NCI-H774 (cell line): ENCODE results near the gene POMT1.
"Not testable (repeated sequence)": the region's sequence is repeated elsewhere in the genome, so short reads cannot be mapped to it uniquely, and the experiment has no call there.

Experiments
- DNase-seq: peaks from one replicate; lab custom pipeline; 2025; lab: John Stamatoyannopoulos, UW

POMT1 gene

DNA sequence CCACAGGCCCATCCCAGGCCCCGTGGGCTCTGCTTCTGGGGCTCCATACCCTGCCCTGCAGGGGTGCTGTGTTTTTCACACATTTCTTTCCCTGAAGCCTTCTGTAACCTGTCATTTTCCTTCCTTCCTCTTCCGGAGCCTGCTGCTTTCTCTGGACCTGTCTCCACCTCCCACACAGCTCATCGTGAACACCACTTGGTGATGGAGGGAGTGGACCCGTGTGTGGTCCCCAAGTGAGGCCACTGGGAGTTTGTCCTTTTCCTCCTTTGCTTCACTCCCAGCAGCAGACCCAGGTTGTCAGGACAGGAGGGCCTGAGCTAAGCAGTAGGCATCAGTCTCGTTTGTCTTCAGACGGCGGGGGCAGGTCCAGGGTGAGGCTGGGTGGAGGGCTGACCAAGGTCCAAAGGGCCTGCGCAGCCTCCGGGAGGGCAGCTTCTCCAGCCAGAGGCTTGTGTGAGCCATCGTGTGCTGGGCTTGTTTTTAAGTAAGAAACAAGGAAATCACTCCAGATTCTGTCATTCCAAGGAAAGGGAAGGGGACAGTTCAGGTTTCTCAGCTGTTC lies 5.8 kb upstream of the POMT1 start:
- no peak for DNase-seq

DNA sequence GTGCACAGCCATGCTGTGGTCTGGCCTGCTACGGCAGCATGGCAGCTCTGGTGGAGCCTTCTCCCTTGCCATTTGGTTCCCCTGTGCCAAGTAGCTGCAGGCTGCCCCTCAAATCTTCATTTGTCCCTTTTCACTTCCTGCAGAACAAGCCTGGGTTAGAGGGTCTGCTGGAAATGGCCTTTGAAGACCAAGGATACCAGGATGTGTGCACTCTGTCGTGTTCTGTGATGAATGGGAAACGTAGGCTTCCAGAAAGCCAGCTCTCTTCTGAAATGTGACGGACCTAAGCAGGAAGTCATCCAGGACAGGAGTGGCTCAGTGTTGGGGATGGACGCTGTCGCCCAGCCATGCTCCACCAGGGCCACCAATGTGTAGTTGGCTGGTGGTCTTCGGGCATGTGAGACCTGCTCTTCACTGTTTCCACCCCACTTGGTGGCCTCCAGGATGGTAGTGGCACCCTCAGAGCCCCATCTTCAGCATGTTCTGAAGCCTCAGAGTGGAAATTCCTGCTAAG lies 3.4 kb upstream of the POMT1 start:
- no peak for DNase-seq

DNA sequence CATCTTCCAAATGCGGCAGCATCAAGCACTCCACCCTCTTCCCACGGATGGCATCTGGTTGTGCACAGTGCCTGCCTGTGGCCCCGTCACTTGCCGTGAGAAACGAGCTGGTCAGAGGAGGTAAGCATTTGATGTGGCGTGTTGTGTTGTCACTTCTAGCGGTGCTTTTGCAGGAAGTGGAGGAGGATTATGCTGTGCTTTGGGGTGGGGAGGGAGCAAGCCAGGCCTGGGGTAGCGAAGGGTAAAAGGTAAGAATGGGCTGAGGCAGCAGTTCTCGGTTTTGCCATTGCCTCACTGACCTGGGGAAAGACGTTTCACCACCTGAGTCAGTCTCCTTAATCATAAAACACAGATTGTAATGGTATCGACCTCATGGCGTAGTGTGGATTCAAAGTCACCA lies 2.3 kb upstream of the POMT1 start:
- no peak for DNase-seq

DNA sequence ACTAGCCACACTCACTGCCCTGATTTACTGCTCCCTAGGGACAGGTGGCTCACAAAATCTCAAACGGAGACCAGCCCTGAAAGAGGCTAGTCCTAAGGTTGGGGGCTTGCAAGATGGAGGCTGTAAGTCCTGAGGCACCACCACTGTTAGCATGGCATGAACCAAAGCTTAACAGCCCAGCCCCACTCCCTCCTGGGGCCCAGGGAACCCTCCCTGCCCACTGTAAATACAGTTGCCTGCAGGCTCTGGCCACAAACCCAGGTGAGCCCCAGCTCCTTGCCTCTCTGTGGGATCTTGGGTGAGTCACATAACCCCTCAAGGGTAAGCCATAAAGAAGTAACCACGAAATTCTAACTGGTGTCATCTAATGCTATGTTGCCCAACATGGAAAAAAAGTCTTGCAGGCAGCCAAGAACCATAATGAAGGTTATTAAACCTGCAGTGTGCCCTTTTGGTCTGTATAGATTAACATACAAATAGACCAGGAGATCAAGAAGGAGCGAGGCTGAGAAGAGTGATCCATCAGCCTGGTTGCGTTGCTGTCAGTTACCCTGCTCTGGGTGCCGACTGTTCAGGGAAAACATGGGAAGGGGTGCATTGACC lies 1.7 kb upstream of the POMT1 start:
- DNase-seq: no peak

DNA sequence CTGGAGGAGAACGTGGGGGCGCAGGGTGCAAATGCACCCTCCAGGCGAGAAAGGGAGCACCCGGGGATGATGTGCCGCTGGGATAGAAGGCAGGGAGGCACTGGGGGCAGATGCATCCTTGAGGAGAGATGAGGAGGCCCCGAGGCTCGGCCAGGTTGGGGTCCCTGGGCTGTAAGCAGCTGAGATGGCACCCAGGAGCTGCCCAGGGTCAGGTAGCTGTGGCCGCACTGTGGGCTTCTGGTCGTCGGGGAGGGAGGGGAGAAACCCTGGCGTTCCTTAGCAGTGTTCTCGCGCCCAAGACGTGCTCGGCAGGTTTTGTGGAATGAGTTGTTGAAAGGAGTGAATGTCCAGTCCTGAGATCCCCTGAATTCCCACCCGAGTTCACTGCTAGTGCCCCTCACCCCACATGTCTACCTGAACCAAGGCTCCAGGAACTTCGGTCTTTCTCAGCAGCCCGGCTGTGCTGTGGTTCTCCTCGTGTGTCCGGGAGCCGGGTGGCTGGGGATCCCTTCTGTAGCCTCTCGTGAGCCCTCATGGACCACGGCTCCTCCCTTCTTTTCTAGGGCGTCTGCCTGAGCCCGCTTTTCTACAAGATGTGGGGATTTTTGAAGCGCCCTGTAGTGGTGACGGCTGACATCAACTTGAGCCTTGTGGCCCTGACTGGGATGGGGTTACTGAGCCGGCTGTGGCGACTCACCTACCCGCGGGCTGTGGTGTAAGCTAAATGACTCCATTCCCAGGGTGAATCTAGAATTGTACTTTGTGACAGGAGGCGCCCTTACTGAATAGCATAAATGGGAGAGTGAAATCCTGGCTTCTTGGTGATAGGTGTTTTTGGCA lies 1.1 kb downstream of the POMT1 start:
- DNase-seq: no peak

DNA sequence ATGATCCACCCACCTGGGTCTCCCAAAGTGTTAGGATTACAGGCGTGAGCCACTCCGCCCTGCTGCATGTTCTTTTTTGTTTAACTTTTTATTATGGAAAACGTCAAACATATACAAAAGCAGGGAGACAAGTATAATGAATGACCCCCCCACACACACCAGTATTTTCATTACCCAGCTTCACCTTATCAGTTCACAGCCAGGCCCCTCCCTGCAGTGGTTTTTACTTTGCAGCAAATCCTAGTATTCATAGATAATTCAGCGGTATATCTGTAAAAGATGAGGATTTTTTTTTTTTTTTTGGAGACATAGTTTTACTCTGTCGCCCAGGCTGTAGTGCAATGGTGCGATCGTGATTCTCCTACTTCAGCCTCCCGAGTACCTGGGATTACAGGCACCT lies 2.3 kb downstream of the POMT1 start:
- DNase-seq: no peak

DNA sequence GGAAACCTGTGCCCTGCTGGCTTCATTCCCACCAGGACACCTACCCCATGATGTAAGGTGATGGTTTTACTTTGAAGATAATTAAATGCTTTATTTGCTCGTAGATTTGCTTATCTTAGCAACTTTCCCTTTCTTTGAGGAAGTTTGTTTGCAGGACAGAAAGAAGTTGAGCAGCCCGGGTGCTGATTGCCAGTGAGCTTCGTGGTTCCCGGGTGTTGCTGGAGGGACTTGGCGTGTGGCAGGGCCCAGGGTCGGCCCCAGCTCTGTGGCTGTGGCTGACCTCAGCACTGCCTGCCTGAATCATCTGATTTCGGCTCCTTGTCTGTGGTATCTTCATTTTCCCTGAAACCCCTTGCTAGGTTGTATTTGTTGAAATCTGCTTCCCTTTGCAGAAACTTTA lies 8.7 kb downstream of the POMT1 start:
- no peak for DNase-seq

DNA sequence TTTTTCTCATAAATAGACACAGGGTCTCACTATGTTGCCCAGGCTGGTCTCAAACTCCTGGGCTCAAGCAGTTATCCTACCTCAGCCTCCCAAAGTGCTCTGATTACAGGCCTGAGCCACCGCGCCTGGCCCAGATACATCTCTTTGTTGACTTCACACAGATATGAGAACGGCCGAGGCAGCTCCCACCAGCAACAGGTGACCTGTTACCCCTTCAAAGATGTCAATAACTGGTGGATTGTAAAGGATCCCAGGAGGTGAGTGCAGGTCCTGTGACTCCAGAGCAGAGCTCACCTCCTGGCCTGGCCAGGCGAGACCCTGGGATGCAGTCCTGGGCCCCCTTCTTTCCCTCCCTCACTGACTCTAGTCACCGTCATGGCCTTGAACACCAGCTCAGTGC lies 9.2 kb downstream of the POMT1 start:
- DNase-seq: no peak

DNA sequence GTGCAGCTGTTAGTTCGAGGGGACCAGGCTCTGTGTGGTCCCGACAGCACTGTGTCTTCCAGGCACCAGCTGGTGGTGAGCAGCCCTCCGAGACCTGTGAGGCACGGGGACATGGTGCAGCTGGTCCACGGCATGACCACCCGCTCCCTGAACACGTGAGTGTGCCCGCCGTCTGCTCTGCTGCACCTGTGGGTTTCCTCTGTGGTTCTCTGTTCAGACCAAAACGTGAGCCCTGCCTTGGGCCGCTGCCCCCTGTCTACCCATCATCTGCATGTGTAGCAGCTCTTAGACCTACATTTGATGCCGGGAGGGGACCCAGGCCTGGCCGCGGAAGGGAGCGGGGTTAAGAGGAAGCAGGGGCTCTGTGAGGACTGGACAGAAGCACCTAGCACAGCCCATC lies 10.5 kb downstream of the POMT1 start:
- DNase-seq: no peak

DNA sequence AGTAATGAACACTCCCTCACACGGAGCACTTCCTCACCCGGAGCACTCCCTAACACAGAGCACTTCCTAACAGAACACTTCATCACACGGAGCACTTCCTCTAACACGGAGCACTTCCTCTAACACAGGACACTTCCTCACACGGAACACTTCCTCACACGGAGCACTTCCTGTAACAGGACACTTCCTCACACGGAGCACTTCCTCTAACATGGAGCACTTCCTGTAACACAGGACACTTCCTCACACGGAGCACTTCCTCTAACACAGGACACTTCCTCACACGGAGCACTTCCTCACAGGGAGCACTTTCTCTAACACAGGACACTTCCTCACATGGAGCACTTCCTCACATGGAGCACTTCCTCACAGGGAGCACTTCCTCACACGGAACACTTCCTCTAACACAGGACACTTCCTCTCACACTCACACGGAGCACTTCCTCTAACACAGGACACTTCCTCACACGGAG lies 12.9 kb downstream of the POMT1 start:
- DNase-seq: not testable (repeated sequence)

DNA sequence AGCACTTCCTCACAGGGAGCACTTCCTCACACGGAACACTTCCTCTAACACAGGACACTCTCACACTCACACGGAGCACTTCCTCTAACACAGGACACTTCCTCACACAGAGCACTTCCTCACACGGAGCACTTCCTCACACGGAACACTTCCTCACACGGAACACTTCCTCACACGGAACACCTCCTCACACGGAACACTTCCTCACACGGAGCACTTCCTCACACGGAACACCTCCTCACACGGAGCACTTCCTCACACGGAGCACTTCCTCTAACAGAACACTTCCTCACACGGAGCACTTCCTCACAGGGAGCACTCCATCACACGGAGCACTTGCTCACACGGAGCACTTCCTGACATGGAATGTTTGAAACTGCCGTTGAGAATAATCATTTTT lies 13.4 kb downstream of the POMT1 start:
- no peak for DNase-seq

DNA sequence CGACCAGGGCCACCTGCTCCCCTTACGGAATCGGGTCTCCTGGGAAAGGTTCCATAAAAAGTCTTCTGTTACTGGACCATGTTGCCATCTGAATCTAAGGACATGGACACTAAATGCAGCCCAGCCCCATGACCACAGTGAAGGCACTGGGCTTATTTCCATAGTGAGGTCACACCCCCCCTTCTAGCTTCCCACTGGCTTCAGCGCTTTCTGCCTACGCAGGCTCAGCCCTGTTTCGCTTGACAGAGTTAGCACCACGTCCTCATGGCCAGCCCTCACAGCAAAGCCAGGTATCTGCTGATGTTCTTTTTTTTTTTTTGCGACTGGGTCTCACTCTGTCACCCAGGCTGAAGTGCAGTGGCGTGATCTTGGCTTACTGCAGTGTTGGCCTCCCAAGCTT lies 14.2 kb downstream of the POMT1 start:
- no peak for DNase-seq

DNA sequence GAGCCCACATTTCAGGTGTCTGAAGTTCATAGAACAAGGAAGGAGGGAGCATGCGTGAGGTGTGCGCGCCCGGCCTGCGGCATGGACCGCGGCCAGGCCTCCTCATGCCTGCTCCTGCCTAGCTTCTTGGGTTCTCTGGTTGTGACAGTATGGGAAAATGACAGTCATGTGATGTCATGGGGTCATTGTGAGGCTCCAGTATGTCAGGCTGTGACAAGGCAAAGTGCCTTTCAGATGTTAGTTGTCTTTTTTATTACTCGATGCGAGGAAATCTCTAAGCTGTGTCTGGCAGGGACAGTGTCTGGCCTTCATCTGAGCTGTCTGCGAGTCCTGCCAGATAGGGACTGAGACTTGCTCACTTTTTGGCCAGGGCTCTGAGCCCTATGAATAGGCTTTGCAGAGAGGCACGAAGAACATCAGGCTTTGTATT lies 15.1 kb downstream of the POMT1 start:
- DNase-seq: no peak

DNA sequence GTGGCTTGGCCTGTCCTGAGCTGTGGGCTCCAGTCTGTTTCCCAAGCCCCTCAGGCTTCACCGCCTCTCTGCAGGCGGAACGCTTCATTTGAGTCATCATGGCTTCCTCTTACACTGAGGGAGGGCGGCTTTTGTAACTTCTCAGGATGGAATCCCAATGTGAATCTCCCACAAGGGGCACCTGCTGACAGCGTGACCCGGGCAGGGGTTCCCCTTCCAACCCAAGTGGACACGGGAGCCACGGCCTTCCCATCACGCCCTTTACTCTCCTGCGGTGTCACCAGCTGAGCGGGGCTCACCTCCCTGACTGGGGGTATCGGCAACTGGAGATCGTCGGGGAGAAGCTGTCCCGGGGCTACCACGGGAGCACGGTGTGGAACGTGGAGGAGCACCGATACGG lies 15.8 kb downstream of the POMT1 start:
- DNase-seq: no peak

DNA sequence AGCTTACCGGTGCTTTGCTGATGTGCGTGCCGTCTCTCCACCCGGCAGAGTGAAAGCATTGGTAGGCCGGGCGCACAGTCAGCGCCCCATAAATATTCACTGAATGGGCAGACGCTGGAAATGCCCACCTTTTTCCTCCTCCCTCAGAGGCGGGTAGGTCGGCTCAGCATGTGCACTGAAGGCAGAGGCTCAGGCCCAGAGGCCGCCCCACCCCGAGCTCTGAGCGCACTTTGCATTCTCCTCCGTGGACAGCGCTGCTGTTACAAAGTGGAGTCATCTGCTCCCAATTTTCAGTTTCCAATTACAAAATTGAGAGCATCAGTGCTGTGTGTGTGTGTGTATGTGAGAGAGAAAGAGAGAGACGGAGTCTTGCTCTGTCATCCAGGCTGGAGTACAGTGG lies 17.8 kb downstream of the POMT1 start:
- DNase-seq: no peak

DNA sequence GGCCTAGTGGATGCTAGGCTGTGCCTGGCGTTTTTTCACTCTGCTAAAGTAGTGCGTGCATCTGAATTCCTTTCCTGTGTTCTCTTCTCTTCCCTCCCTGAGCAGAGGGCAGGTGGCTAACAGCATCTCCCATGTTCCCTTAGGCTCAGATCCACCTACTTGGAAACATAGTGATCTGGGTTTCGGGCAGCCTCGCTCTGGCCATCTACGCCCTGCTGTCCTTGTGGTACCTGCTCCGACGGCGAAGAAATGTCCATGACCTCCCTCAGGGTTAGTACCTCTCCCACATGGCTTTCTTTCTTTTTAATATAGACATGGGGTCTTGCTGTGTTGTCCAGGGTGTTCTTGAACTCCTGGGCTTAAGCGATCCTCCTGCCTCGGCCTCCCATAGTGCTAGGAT lies 18.5 kb downstream of the POMT1 start:
- no peak for DNase-seq

DNA sequence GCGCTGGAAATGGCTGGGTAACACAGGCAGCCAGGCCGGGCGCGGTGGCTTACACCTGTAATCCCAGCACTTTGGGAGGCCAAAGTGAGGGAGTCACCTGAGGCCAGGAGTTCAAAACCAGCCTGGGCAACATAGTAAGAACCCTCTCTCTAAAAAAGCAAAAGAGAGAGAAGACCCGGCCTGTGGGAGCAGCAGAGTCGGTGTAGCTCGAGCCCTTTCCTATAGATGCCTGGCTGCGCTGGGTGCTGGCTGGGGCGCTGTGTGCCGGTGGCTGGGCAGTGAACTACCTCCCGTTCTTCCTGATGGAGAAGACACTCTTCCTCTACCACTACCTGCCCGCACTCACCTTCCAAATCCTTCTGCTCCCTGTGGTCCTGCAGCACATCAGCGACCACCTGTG lies 19.1 kb downstream of the POMT1 start:
- no peak for DNase-seq

DNA sequence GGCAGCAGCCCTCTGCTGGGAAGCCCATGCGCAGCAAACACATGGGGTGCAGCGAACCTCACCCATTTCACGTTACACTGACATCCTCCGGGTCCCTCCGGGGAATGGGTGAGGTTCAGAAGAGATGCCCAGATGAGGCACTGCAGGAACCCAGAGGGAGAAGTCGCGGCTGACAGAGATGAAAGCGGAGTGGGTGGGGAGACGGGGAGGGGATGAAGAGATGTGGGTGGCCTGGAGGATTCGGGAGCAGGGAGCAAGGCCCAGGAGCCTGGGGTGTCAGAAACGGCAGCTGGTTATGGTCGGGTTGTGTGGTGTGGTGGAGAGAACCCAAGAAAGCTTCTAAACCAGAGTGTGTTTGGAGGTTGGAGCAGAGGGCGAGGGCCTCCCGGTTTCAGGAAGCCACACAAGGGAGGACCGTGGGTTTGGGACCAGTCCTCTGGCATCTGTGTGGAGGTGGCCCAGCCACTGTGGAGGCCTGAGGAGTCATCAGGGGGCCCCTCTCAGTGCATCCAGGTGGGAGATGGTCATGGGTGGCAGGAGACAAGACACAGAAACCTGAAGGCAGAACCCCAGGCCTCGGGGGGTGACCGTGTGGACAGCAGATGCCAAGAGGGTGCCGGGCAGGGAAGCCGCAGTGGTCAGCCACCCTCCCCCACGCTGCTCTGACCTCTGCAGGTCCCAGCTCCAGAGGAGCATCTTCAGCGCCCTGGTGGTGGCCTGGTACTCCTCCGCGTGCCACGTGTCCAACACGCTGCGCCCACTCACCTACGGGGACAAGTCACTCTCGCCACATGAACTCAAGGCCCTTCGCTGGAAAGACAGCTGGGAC lies 19.8 kb downstream of the POMT1 start:
- DNase-seq: no peak

DNA sequence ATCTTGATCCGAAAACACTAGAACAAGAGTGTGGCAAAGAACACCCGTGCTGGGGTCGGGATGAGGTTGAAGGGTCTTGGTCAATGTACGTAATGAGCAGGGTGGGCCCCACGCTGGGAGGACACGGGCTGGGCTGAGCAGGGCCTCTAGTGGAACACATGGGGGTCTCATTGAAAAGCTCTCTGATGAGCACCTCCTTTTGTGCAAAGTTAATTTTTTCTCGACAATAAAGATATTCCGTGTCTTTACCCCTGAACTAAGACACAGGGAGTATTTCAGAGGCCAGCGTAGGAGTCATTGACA lies 20.3 kb downstream of the POMT1 start:
- no peak for DNase-seq

DNA sequence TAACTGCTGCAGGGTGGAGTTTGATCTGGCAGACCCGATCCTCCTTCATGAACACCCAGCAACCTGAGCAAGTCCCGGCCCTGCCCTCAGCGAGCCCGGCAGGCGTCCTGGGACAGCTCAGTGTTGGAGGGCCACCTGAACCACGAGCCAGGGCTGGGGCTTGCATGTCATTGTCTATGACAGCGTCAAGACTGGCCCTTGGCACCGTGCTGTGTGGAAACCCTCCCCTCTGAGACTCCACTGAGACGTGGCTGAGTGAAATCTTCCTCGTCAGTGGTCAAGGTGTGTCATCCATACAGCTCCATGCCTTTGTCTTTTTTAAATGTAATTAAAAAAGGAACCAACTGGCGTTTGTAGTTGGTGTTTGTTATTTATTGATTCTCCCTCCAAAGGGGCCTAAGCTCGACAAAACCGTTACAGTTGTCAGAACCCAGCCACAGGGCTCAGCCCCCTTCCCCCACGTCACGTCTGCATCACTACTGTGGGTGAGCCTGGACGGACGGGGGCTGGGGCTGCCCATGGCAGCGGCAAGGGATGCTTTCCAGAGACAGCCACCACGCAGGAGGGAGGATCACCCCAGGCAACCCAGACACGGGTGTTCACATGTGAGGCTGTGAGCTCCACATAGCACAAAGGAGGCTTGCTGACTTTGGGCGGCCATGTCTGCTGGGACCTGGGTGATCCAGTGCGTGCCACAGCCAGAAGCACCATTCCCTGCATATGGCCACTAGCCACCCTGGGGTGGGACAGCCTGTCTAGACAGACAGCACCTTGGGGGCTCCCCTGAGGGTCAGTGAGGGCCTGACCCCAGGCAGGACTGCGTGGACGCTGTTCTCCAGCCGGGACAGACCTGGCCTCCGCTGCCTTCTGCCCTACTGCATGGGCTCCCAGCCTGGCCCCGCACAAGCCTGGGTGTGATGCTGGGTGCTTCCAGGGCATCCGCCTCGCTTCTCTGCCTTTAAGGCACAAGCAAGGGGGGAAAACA lies 21.0 kb downstream of the POMT1 start:
- no peak for DNase-seq

DNA sequence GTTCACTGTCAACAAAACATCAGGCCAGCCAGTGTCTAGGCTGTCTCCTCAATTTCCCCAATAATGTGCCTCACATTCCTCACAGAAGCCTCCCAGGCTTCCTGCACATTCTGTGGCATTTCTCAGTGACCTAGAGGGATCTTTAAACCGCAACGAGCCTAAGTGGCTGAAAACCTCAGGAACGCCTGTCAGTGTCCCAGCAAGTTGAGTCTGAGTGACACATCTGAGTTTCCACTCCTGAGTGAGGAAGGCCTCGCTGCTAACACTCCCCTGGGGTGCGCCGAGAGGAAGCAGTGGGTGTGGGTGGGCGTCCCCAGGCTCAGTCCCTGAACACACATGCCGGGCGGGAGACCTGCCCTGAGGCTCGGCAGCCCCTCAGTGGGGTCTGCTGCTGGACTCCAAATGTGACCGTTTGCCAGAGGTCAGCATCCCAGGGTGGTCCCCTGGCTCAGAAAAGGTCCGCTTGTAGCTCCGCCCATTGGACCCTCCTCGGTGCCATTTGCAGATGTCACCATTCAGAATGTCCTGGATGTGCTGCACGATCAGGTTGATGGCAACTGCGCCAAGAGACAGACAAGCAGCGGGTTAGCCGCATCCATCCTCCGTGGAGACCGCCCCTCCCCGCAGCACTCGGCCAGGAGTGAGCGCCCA lies 22.1 kb downstream of the POMT1 start:
- DNase-seq: no peak
